Transverse colon (tissue), 3 donors: ENCODE measurements around the gene STXBP5.

Experiments used
- POLR2A ChIP-seq: fragments of 450-650 bp; IDR thresholded peaks from one replicate; pipeline ENCODE4 v1.6.1; 2016; ENCODE audit warnings: antibody characterized with exemption, mild to moderate bottlenecking, moderate library complexity
- TF ChIP-seq, protein P1 (sequence below), 5 experiments: fragments of 200-600 bp in 3 of 5; fragments of 450-650 bp in 2 of 5; sonication (generic) in 3 of 5; IDR thresholded peaks; 1 replicate in 2 of 5; 2 replicates in 3 of 5; pipeline ENCODE4 v1.5.1; 2016 to 2017; ENCODE audit warnings: antibody characterized with exemption in 5 of 5, inconsistent platforms in 3 of 5, mild to moderate bottlenecking in 2 of 5, moderate library complexity in 1 of 5

DNA sequence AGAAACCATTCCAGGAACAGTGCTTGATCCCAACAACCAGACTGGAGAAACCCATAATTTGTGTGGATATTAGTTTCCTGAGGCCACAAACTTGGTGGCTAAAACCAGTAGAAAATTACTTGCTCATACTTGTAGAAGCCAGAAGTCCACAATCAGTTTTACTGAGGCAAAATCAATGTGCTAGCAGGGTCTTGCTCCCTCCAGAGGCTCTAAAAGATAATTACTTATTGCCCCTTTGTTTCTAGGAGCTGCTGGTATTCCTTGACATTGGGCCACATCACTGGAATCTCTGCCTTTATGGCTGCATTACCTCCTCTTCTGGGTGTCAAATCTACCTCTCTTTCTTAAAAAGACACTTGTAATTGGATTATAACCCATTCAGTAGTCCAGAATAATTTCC lies 162.1 kb downstream of the STXBP5 start:
- TF ChIP-seq, protein P1, sequence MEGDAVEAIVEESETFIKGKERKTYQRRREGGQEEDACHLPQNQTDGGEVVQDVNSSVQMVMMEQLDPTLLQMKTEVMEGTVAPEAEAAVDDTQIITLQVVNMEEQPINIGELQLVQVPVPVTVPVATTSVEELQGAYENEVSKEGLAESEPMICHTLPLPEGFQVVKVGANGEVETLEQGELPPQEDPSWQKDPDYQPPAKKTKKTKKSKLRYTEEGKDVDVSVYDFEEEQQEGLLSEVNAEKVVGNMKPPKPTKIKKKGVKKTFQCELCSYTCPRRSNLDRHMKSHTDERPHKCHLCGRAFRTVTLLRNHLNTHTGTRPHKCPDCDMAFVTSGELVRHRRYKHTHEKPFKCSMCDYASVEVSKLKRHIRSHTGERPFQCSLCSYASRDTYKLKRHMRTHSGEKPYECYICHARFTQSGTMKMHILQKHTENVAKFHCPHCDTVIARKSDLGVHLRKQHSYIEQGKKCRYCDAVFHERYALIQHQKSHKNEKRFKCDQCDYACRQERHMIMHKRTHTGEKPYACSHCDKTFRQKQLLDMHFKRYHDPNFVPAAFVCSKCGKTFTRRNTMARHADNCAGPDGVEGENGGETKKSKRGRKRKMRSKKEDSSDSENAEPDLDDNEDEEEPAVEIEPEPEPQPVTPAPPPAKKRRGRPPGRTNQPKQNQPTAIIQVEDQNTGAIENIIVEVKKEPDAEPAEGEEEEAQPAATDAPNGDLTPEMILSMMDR (IDR thresholded peaks at IDR 0.05), result no peak
- TF ChIP-seq POLR2A, result no peak
